Measurements from ENCODE around the gene ATP11B.

GRCh38 chr3:182970811-182971418 lies 177.6 kb downstream of the ATP11B start:
- no peak for TF ChIP-seq CTCF (conservative IDR thresholded peaks at IDR 0.05; ENCODE audit: low read depth, low read length)
- no peak for TF ChIP-seq EZH2 (IDR thresholded peaks at IDR 0.05; ENCODE audit: borderline replicate concordance, low read depth, low read length, poor library complexity, severe bottlenecking)

Data from A673 (cell line).